ENCODE results near the gene COPB2. TPM values are rescaled to one million over a fixed set of nuclear protein-coding genes. Genes with fewer than 3 reads are reported as not detected.

Gene COPB2
- total RNA-seq, 1 donor from 2014 or later, result 60.0 TPM

GRCh38 chr3:139329364-139329850, 60.0 kb downstream of the COPB2 start:
- DNase-seq (ENCODE audit: low spot score) (peak; percentile 88), ATAC-seq (peak; percentile 100)

DNA sequence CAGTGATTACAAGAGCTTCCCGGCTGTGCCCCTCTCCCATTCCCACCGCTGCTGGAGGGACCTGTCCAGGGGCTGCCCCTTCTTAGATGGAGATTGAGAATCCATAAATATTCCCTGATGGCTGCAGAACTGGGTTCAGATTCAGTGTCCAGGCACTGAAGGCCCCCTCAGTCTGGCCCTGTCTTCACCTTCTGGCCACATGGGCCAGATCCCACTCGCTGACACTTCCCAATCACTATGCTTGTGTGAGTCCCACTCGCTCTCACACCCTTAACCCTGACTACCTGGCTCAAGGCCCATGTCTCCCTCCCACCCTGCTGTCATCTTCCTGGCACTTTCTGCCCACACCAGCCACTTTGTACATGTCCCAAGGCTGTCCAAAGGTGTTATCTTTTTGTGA, 61.1 kb downstream of the COPB2 start:
- peak; percentile 28 for DNase-seq (ENCODE audit: low spot score)
- no peak for ATAC-seq

- ATAC-seq (no peak), DNase-seq (ENCODE audit: low spot score) (peak; percentile 32)
These were observed 61.6 kb downstream of the COPB2 start for GRCh38 chr3:139327861-139328260.

DNA sequence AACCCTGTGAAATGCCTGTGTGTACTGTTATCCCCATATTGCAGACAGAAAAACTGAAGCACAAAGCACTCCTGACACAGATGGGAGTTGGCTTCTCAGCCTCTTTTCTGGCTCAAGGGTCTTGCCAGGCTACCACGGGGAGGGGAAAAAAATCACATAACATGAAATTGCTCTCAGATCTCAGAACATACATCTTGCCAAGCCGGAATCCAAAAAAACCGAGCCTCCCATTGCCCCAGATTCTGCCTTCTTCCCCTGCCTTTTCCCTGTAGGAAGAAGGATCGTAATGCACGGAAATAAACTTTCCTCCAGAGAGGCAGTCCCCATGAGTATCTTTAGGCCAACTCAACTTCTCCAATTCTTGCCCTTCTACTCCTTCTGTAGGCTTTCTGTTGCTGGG, 62.2 kb downstream of the COPB2 start:
- ATAC-seq, result no peak
- no peak for DNase-seq (ENCODE audit: low spot score)

DNA sequence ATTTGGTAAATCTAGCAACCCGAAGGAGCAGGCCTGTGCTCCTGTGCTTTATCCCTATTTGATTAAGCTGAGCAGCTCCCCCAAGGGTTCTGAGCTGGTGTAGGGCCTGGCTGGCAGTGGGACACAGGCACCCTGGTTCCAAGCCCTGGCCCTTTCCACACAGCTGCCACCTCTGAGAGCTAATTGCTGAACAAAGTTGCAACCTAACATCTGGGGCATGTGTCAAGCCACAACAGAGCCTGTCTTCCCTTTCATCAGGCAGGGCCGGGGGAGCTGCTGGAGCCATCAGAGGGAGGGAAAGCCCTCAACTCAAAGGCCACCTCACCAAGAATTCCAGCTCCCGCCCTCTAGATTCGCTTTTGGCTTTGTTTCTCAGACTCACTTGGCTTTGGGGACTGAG, 62.7 kb downstream of the COPB2 start:
- peak; percentile 16 for DNase-seq (ENCODE audit: low spot score)
- ATAC-seq, result no peak

- no peak for ATAC-seq
- no peak for DNase-seq (ENCODE audit: low spot score)
These were observed 63.3 kb downstream of the COPB2 start for GRCh38 chr3:139326131-139326530.

GRCh38 chr3:139325551-139325950, 63.9 kb downstream of the COPB2 start:
- ATAC-seq (no peak), DNase-seq (ENCODE audit: low spot score) (peak; percentile 22)

DNA sequence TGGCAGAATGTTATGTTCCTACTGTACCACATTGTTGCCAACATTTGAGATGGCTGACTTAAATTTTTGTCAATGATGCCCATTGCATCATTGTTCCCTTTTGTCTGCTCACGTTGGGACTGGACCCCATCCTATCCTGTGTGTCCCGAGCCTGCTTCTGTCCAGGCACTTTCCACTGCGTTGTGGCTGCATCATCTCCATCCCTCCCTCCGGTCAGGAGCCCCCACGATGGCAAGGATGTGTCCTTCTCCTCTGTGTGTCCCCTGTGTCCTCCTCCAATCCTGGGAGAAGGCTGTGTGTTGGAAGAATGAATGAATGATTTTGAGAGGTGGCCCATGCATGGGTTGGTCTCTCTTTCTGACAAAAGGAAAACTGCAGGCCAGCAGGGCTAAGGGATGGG, 65.0 kb downstream of the COPB2 start:
- DNase-seq (ENCODE audit: low spot score), result no peak
- no peak for ATAC-seq

DNA sequence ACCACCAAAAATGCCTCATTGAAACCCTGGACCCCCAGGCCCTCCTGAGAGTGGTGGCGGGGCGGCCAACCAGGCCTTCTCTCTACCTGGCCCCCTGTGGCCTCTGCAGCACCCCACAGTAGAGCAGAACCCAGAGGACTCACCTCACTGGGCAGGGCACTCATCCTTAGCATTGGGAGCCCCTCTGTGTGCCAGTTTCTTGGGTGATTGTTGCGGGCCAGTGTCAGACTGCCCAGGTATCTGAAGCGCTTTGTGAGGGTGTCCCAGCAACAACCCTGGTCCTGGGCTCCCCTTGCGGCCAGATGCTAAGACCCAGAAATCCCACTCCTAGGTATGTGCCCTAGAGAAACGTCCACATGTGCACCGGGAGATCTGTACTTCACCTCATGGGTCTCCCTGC, 66.3 kb downstream of the COPB2 start:
- no peak for DNase-seq (ENCODE audit: low spot score)

DNA sequence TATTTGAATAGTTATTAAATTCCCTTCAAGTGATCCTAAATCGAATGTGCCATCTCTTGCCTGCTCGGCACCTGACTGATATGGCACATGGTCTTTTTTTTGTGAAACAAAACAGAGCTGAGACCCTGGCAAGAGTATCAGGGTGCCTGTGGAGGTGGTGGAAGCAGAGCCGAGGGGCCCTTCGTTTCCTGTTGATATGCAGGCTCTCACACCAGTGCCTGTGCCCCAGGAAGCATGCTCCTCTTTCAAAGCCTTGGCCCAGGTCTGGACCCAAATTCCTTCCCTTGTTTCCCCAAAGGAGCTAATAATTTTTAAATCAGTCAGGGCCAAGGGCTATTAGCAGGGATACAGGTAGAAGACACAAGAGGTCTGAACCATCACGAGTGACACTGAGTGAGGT, 67.1 kb downstream of the COPB2 start:
- DNase-seq (ENCODE audit: low spot score), result no peak
- no peak for ATAC-seq

More for the DNA sequence above, 66.3 kb downstream of the COPB2 start:
- no peak for ATAC-seq

- no peak for ATAC-seq
- DNase-seq (ENCODE audit: low spot score), result no peak
These were observed 68.7 kb downstream of the COPB2 start for GRCh38 chr3:139320551-139321309.

DNA sequence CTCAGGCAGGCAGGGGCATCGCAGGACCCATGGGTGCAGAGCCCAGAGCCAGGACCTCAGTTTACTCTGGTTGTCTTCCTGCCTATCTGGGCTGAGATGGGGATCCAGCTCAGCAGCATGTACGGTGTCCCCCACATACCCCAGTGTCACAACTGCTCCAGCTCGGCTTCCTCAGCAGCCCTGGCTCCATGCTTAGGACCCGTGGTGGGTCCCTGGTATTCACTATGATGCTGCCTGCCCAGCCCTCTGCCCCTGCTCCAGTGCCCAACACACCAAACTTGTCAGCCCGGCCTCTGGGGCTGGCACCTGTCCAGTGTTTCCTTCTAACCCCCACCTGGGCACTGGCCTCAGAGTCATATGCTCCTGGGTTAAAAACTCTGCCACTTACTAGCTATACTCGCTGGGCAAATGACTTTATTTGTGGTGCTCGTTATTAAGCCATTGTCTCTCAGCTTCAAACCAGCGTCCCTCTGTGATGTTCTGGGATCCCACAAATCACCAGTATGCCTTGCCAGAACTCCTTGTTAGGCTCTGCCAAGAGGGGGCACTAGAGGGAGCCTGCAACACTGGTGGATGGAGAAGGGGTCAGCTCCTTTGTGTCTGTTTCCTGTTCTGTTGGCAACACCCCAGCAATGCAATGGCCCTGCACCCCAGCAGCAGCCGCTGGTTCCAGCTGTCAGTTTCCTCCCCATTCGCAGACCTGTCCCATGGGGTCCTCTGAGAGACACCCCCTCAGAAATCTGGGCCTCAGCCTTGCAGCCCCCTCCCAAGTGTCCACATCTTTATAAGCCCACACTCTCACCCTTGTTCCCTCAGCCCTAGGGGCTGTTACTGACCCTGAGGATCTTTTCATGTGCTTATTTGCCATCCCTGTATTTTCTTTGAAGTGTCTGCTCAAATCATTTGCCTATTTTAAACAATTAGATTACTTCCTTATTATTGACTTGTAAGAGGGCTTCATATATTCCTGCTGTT, 69.7 kb downstream of the COPB2 start:
- ATAC-seq (no peak), DNase-seq (ENCODE audit: low spot score) (no peak)

DNA sequence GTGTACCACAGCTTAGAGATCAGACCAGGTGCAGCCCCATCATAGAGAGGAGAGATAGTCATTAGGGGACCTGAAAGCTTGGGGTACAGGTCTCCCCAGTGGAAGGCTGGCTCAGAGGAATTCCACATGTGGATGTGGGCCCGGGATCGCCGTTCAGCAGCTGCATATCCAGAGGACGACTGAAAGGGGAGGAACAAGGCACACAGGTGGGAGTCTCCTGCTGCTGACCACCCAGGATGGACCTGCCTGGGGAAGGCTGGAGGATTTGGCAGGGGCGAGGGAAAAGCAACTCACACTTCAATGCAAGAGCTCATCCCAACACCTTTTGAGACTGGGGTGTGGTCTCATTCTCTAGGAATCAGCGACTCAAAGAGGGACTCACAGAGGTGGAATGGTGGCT, 70.6 kb downstream of the COPB2 start:
- DNase-seq (ENCODE audit: low spot score), result no peak
- no peak for ATAC-seq

DNA sequence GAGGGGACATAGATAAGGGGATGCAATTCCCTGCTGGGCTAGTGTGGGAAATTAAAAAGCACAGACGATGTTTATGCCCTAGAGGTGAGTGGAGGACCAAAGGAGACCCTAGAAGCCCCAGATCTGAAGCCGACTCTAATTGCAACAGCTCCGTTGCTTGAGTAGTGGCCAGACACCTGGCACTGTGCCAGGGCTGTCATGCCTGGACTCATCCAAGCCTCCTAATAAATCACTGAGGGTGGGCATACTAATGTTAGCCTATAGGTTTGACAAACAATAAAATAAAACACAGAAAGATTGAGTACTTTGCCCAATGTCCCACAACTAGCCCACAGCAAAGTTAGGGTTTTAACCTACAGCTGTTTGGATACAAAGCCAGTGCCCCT, 71.0 kb downstream of the COPB2 start:
- DNase-seq (ENCODE audit: low spot score) (no peak), ATAC-seq (no peak)

DNA sequence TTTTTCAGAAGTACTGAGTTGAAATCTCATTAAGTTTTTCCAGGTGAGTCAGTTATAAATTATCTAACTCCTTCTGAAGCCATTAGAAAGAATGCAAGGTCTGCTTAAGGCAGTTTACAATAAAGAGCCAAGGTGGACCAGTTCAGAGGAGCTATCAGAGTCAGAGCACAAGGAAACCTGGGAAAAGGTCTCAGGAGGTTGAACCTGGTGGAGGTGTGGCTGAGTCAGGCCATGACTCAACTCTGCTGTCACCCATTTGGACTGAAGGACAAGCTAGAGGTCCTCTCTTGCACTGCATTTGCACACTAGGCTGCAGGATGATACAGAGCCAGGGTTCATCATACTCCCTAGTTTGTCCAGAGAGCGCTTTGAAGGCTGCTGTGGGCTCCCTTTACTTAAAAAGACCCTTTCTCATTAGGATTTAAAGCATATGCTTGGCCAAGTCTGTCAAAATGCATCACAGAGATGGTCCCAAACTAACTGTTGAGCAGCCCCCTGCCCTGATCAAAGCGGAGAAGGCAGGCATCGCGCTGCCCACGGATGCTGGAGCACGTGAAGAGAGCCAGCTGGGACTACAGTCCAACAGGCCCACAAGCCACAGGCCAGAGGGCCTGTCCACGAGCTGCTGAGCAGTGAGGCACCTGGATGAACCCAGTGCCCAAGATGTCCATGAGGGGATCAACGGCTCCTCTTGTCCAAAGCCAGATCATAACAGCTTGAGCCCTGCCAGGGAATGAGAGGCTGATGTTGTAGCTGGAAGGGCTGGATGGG, 71.6 kb downstream of the COPB2 start:
- ATAC-seq (no peak), DNase-seq (ENCODE audit: low spot score) (no peak)

- ATAC-seq, result no peak
- no peak for DNase-seq (ENCODE audit: low spot score)
These were observed 72.2 kb downstream of the COPB2 start for GRCh38 chr3:139317215-139317614.

DNA sequence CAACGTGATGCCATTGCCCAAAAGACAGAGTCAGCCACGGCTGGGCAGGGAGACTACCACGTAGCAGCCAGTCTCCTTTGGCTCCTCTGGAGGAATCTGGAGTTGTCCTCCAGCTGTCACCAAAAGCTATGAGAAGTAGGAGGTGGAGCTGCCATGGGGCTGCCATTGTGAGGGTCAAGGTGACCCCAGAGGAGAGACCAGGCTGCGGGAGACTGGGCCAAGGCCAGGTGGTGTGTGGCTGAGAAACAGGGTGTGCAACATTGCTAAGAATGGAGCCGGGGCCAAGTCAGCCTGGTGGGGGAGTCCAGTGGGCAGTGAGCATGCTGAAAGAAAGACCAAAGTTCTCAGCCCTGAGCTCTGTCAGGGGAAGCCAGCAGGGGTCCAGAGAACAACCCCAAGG, 75.5 kb downstream of the COPB2 start:
- no peak for DNase-seq (ENCODE audit: low spot score)
- ATAC-seq, result no peak

- no peak for ATAC-seq
- DNase-seq (ENCODE audit: low spot score), result no peak
These were observed 76.5 kb downstream of the COPB2 start for GRCh38 chr3:139312959-139313358.

DNA sequence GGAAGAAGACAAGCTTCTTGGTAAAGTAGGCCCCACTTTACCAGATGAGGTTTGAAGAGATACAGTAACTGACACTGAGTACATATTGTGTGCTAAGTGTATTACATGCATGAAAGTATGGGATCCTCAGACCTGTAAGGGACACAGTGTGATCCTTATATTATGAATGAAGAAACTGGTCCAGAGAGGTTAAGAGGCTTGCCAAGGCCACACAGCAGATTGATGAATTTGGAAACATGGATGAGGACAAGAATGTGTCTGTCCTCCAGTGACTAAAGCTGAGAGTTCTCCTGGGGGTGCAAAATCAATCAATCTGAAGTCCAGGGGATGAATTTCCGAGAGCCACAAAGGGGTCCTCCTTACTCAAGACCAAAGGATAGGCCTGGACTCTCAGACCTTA, 77.0 kb downstream of the COPB2 start:
- no peak for DNase-seq (ENCODE audit: low spot score)
- no peak for ATAC-seq

GRCh38 chr3:139311557-139311956, 77.9 kb downstream of the COPB2 start:
- DNase-seq (ENCODE audit: low spot score) (no peak), ATAC-seq (no peak)

- ATAC-seq (no peak), DNase-seq (ENCODE audit: low spot score) (no peak)
These were observed 78.9 kb downstream of the COPB2 start for GRCh38 chr3:139310474-139310933.
